ENCODE data around the gene MAGEA11. TPM values are rescaled to one million over a fixed set of nuclear protein-coding genes. Genes with fewer than 3 reads are reported as not detected.

Gene MAGEA11
- total and polyA plus RNA-seq, 2 of the 13 experiments (the other 11 are each of a cell fraction or from before 2014, with no cell fraction given) = not detected

DNA sequence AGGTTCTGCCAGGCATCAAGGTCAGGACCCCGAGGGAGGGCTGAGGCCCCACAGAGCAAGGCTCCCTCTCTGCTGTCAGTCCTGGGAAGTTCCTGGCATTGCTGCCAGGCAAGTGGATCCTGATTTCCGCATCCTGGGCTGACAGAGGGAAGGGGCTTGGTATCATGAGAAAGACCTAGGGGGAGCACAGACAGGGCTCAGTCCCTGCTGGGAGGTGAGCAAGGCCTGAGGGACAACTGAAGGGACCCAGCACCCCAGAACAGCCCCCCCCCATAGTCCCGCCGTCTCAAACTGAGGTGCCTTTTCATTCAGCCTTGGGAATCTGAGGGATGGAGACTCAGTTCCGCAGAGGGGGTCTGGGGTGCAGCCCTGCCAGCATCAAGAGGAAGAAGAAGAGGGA, 971 bp downstream of the MAGEA11 start:
- no peak overlapping the region for H3K27ac ChIP-seq (ENCODE audit: extremely low read length, insufficient read depth, low read length)
- FAIRE-seq (no peak), DNase-seq (ENCODE audit: low spot score) (no peak), ATAC-seq (no peak)
- ChIA-PET CTCF (ENCODE audit: low intra/inter-chr PET ratio, low total read pairs) (no interaction called here), POLR2A (no interaction called here)
- H3K4me2 ChIP-seq (ENCODE audit: low read depth, low read length) = no peak overlapping the region
- no peak overlapping the region for H2AFZ ChIP-seq (ENCODE audit: low read length)
- no TSS peak for BruUV-seq (replicated peaks)
- in situ Hi-C loops (cut with HindIII; ENCODE audit: extremely low pct_ligation_motif_present, low pct_unique_long_range_greater_than_20kb) (no loop called here), intact Hi-C loops (cut with micrococcal nuclease; ENCODE audit: unreplicated experiment) (no loop called here)
- H3K4me3 ChIP-seq (replicated peaks in 1 of 3; ENCODE audit: insufficient read depth in 1 of 3, low read depth in 2 of 3, low read length in 3 of 3) = no peak overlapping the region
- no peaks in the 10 kb centered on the region for H3K4me1 ChIP-seq (ENCODE audit: insufficient read depth, low read length)
- no peak overlapping the region for H3K9ac ChIP-seq (ENCODE audit: insufficient read depth, low read depth, low read length)
- TF ChIP-seq FOXM1 (CRISPR knock-in tag; IDR thresholded peaks at IDR 0.05) = no peak
- TF ChIP-seq, protein P1, sequence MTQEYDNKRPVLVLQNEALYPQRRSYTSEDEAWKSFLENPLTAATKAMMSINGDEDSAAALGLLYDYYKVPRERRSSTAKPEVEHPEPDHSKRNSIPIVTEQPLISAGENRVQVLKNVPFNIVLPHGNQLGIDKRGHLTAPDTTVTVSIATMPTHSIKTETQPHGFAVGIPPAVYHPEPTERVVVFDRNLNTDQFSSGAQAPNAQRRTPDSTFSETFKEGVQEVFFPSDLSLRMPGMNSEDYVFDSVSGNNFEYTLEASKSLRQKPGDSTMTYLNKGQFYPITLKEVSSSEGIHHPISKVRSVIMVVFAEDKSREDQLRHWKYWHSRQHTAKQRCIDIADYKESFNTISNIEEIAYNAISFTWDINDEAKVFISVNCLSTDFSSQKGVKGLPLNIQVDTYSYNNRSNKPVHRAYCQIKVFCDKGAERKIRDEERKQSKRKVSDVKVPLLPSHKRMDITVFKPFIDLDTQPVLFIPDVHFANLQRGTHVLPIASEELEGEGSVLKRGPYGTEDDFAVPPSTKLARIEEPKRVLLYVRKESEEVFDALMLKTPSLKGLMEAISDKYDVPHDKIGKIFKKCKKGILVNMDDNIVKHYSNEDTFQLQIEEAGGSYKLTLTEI (CRISPR knock-in tag; conservative IDR thresholded peaks at IDR 0.05) = no peak
- no peak for TF ChIP-seq ZNF326 (CRISPR knock-in tag; IDR thresholded peaks at IDR 0.05; ENCODE audit: borderline replicate concordance)
- no peak for TF ChIP-seq KAT7 (CRISPR knock-in tag; IDR thresholded peaks at IDR 0.05; ENCODE audit: borderline replicate concordance)
- TF ChIP-seq MXD1 (CRISPR knock-in tag; IDR thresholded peaks at IDR 0.05) = no peak
- no peak for TF ChIP-seq ZNF138 (CRISPR knock-in tag; IDR thresholded peaks at IDR 0.05; ENCODE audit: low read depth)
- no peak for TF ChIP-seq ZNF580 (CRISPR knock-in tag; IDR thresholded peaks at IDR 0.05; ENCODE audit: borderline replicate concordance, low read depth)
- TF ChIP-seq MLX (CRISPR knock-in tag; IDR thresholded peaks at IDR 0.05) = no peak
- no peak for TF ChIP-seq TBP (CRISPR knock-in tag; IDR thresholded peaks at IDR 0.05)
- TF ChIP-seq ZNF589 (CRISPR knock-in tag; conservative IDR thresholded peaks at IDR 0.05) = no peak
- no peaks in the 10 kb centered on the region for H3K79me2 ChIP-seq (ENCODE audit: insufficient read depth, low read length)
- no peaks in the 10 kb centered on the region for H3K36me3 ChIP-seq (replicated peaks in 1 of 2; ENCODE audit: control insufficient read depth in 1 of 2, insufficient read depth in 2 of 2, low read length in 2 of 2)
- H3K9me3 ChIP-seq (ENCODE audit: low read length) = no peaks in the 10 kb centered on the region
- WGBS (ENCODE audit: low lambda C conversion rate) = no CpG with 5 or more reads among the region's 5 CpGs
- peaks cover 0 to 4% of the 10 kb centered on the region in 2 experiments; a peak in 1 of 5 replicates for H3K27me3 ChIP-seq (ENCODE audit: control insufficient read depth in 1 of 2, insufficient read depth in 2 of 2, low read length in 2 of 2)
- no peaks in the 10 kb centered on the region for H4K20me1 ChIP-seq (ENCODE audit: insufficient read depth, low read length)

Data from HepG2 (cell line).